DOHH2 (cell line): ENCODE measurements around the gene CELF5.

Experiments used
- CTCF ChIP-seq: fragments of 200-600 bp; sonication (generic); IDR thresholded peaks from one replicate; pipeline ENCODE4 v1.5.1; 2014; ENCODE audit warnings: antibody characterized with exemption, mild to moderate bottlenecking, low read depth, low read length; ENCODE audit not compliant: poor library complexity, severe bottlenecking
- EZH2phosphoT487 ChIP-seq: fragments of 200-600 bp; sonication (generic); IDR thresholded peaks from 2 replicates; pipeline ENCODE4 v1.6.1; 2017; ENCODE audit warnings: borderline replicate concordance, mild to moderate bottlenecking, antibody characterized with exemption, low read length, moderate library complexity, mixed read lengths

GRCh38 chr19:3189702-3190469, 34.6 kb upstream of the CELF5 start:
- no peak for TF ChIP-seq CTCF
- TF ChIP-seq EZH2phosphoT487, result no peak
